Stimulated activated CD8-positive, alpha-beta memory T cell treated with anti-CD3 and anti-CD28 coated beads, Interleukin-4, amount 100 ng/mL, for 48 hours (primary cell): ENCODE results near the gene PCBD2.
"Not testable (repeated sequence)": the region's sequence is repeated elsewhere in the genome, so short reads cannot be mapped to it uniquely, and the experiment has no call there.

Source experiments
- DNase-seq: peaks from one replicate; pipeline ENCODE4 v3.0.0-alpha.2; 2020

PCBD2 gene

DNA sequence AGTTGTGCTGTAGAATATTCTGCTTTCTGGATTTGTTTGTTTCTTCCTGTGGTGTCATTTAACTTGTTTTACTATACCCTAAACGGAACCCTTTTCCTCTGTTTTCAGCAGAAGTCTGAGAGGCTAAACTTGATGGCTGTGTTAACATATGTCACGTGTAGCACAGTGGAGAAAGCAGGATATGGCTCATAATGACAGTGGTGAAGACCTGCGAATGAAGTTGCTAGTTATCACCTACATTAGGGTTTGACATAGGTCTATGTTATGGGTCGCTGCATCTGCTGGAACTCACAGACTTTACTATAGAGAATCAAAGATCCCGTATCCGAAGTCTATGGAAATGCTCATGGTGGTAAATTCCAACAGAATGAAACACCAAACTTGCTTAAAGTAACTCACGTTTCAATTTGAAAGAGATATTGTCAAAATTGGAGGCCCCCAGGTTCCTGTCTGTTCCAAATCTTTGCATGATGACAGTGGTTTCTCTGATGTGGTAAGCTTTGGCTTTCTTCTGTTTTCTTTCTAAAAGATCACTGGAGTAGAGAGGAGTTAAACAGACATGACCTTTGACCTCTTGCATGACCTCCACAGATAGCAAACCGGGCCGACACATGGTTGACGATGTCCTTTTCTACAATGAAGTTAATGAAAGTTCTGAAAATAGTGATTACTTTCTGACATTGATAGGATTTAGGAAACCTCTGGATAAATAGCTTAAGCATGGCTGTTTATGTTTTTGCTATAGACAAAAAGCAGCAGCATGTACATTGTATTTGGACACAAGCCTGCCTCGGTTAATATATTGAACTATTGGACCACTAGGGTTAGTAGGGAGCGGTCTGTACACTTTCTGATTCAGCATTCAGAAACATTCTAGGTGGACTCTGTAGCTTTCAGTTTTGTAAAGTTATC, 59.7 kb downstream of the PCBD2 start:
- no peak for DNase-seq

DNA sequence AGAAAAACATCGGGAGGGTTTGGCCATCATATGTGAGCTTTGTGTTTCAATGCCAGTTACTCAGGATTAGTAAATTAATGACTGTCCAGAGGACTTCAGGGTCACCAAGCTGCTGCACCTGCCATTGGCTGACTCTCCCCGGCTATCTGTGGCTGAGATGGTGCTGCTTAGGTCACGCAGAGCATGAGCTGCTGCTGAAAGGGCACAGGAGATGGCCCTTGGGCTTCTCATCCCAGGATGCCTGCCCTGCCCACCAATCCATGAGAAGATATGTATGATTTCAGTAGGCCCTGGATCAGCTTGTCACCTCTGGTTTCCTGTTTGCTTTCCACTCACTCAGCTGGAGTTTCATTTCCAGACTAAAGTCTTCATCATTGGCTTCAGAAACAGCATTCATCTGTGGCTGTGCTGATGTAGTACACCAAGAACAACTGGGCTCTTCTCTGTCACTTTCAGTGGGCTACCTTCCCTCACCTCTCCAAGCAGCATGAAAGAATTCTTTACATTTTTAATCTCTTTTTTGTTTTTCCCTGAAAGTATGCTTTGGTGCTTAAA, 60.4 kb downstream of the PCBD2 start:
- DNase-seq: peak; percentile 36

DNA sequence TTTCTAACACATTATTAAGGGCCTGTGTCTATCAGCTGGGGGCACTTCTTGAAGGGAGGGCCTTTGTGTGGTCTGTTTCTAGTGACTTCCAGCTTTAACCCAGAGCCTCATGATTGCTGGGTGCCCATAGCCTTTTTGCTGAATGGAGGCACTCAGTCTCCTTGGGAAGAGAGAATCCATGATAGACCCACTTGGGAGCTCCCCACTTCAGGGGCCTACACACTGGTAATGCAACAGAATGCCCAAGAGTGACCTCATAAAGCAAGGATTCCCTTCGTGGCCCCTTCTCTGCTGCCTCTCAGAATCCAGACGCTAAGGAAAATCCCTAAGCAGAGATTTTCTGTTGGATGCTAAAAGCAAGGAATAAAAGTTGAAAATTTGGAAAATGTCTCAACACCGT, 62.7 kb downstream of the PCBD2 start, which contains the start of gene CATSPER3:
TSS of gene CATSPER3 (plus strand) at position 301 of the 400 bp plus-strand sequence. CDS start at position 386, 85 bp downstream.
- no peak for DNase-seq

DNA sequence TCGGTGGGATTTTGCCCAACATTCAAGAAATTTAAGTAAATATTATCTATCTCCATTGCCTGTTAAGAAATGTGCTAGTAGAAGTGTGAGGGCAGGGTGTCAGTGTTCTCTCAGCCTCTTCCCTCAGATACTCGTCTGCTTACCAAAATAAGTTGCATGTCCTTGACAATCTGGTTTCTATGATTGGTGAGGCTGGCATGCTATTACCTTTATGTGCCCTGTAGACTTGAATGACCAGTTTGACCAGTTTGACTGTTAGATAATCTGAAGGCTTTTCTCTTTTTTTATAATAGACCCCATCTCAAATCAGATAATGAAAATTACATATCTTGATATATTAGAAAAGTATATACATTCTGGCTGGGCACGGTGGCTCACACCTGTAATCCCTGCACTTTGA, 63.1 kb downstream of the PCBD2 start:
- no peak for DNase-seq

DNA sequence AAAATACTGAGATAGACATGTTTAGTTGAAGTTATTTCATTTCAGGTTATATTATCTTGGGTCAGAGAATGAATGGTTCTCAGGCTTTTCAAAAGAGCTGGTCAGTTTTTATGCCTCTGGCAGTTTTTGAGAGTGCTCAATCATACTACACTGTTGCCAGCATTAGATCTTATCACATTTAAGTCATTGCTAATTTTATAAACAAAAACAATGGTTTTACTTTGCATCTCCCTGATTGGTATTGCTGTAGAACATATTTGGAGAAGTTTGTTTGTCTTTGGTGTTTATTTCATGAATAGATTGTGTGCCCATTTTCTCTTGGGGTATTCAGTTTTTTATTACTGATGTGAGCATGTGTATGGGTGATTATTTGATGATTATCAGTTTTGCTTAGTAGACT, 64.2 kb downstream of the PCBD2 start:
- no peak for DNase-seq

DNA sequence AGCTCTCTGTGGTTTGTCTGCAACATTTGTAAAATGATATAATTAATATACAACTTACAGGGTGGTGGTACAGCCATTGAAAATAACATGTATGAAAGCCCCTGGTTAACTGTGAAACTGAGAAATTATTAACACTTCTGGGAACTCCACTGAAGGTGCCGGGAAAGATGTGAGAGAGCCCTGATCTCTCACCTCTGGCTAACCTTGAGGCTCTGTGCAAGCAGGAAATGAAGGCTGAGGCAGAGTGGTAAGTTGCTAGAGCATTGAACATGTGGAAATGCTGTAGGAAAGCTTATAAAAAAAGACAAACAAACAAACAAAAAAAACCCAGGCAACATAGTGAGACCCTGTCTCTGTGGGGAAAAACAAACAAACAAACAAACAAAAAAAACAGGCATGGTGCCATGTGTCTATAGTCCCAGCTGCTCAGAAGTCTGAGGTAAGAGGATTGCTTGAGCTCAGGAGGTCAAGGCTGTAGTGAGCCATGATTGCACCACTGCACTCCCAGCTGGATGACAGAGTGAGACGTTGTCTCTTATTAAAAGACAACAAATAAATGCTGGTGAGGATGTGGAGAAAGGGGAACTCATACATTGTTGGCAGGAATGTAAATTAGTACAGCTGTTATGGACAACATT, 70.3 kb downstream of the PCBD2 start:
- no peak for DNase-seq

DNA sequence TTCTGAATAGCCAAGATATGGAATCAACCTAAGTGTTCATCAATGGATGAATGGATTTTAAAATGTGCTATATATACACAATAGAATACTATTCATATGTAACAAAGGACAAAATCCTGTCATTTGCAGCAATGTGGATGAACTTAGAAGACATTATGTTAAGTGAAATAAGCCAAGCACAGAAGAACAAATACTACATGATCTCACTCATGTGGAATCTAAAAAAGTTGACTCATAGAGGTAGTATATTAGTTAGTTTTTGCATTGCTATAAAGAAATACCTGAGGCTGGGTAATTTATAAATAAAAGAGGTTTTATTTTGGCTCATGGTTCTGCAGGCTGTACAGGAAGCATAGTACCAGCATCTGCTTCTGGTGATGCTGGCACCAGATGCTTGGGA, 70.9 kb downstream of the PCBD2 start:
- no peak for DNase-seq

DNA sequence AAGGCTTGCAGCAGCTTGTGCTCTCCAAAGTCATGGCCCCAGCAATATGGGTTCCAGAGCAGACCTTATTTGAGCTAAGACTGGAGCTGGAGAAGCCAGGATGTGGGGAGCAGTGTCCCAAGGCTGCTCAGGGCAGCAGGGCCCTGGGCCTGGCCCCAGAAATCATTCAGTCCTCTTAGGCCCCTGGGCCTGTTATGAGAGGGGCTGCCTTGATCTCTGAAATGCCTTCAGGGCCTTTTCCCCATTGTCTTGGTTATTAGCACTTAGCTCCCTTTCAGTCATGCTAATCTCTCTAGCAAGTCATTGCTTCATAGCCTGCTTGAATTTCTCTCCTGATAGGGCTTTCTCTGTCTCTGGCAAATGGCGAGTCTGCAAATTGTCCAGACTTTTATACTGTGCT, 71.9 kb downstream of the PCBD2 start:
- DNase-seq: no peak

DNA sequence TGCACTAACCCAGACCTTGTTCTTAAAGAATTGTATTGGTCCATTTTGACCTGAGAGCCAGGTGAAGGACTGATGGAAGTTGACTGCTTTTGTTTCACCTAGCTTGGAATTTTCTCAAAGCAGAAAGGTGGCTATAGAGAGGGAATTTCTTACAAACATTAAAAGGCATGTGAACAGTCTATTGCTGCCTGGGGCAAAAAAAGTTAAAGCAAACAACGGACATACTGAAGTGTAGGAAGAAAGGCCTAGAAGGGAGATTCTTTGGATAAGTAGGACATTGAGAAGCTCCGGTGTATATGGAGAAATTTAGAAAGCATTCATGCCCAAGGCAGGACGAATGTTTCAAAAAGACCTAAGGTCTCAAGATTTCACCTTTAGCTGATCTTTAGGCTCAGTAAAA, 74.5 kb downstream of the PCBD2 start:
- DNase-seq: no peak

DNA sequence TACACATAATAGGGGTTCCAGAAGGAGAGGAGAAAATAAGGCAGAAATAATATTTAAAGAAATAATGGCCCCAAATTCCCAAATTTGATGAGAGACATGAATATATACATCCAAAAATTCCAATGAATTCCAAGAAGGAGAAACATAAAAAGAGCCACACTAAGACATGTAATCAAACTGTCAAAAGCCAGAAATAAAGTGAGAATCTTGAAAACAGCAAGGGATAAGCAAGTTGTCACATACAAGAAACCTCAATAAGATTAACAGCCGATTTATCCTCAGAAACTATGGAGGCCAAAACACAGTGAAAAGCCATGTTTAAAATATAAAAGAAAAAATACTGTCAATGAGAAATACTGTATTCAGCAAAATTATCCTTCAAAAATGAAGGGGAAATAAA, 77.3 kb downstream of the PCBD2 start:
- no peak for DNase-seq

DNA sequence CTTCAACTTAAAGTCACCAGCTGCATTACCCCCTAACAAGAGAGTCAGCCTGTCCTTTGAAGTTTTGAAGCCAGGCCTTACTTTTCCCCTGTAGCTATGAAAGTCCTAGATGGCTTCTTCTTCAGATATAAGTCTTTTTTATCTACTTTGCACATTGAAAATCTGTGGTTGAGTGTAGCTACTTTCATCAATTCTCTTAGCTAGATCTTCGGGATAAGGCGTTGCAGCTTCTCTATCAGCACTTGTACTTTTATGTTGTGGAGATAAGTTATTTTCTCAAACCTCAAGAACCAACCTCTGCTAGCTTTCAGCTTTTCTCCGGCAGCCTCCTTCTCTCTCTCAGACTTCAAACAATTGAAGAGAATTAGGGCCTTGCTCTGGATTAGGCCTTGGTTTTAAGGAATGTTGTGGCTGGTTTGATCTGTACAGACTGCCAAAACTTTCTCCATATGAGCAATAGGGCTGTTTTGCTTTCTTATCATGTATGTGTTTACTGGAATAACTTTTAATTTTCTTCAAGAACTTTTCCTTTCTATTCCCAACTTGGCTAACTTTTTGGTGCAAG, 84.4 kb downstream of the PCBD2 start:
- DNase-seq: no peak

DNA sequence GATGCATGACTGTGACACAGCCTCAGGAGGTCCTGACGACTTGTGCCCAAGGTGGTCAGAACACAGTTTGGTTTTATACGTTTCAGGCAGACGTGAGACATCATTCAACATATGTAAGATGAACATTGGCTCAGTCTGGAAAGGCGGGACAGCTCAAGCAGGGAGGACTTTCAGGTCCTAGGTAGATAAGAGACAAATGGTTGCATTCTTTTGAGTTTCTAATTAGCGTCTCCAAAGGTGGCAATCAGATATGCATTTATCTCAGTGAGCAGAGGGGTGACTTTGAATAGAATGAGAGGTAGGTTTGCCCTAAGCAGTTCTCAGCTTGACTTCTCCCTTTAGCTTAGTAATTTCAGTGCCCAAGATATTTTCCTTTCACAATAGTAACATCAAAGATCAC, 85.3 kb downstream of the PCBD2 start:
- DNase-seq: not testable (repeated sequence)

DNA sequence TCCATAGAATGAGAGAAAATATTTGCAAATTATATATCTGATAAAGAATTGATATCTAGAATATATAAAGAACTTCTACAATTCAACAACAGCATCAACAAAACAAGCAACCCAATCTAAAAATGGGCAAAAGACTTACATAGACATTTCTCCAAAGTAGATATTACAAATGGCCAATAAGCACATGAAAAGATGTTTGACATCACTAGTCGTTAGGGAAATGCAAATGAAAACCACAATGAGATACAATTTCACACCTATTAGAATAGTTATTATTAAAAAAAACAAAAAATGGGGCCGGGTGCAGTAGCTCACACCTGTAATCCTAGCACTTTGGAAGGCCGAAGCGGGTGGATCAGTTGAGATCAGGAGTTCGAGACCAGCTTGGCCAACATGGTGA, 87.2 kb downstream of the PCBD2 start:
- no peak for DNase-seq

DNA sequence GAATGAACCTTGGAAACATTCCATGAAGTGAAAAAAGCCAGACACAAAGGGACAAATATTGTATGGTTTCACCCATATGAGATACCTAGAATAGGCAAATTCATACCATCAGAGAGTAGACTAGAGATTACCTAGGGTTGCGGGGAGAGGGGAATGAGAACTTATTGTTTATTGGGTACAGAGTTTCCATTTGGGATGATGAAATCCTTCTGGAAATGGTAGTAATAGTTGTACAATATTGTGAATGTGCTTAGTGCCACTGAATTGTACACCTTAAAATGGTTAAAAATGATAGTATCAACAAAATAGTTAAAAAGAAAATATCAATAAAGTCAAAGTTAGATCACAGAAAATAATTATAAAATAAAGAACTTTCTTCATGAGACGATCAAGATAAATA, 88.2 kb downstream of the PCBD2 start:
- DNase-seq: no peak

DNA sequence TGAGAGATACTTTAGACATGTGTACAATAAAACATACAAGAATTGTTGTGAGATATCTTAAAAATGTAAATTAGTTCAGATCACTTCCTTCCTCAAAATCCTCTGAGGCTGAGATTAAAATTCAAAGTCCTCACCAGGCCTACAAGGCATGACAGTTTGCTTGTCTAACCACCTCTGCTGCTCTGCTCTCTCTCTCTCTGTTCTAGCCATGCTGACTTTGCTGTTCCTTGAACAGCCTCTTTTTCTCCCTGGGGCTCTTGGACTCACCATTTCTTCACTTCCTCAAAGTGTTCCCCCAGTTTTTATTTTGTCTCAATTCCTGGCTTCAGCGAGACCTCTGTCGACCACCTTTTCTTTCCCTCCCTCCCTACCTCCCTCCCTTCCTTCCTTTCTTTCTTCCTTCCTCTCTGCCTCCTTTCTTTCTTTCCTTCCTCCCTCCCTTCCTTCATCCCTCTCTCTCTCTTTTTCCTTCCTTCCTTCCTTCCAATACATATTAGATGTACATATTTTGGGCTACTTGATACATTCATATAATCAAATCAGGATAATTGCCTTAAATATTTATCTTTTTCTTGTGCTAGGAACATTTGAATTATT, 89.7 kb downstream of the PCBD2 start:
- no peak for DNase-seq

DNA sequence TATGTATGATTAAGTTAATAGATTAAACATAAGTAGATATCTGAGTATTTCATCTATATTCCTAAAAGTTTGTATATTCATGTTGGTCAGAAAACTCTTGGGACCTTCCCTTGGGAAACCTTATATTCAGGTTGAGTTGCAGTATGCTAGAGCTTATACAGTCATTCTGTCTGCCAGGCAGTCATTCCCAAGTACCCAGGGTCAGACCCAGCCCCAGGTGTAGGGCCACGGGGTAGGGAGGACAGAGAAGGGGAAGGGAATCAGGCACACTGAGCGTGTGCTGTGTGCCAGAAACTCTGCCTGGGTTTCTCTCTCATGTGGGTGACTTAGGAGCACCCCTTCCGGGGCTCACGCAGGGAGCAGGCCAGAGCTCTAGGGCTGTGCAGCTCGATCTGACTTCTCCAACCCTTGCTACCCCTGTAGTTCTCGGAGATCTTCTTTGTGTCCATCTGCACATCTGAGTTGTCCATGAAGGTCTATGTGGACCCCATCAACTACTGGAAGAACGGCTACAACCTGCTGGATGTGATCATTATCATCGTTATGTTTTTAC, 91.0 kb downstream of the PCBD2 start:
- no peak for DNase-seq

DNA sequence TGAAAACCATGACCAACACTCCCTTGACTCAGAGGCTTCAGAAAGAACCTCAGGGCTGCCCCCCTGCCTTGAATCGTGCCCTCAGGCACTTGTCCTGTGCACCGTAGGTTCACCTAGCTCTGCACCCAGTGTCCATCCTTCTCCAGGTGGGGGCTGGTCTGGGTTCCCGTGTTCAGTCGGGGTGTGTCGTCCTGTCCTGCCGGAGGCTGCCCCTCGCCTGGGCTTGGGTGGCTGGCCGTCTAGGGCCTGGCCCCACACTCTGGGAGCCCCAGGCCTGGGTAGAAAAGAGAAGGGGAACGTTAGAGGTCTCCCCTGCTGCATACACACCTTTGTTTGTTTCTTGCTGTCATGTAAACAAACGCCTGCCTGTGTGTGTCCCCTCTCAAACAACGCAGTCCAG, 92.1 kb downstream of the PCBD2 start:
- DNase-seq: no peak

DNA sequence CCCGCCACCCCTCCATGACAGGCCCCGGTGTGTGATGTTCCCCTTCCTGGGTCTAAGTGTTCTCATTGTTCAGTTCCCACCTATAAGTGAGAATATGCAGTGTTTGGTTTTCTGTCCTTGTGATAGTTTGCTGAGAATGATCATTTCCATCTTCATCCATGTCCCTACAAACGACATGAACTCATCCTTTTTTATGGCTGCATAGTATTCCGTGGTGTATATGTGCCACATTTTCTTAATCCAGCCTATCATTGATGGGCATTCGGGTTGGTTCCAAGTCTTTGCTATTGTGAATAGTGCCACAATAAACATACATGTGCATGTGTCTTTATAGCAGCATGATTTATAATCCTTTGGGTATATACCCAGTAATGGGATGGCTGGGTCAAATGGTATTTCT, 93.1 kb downstream of the PCBD2 start:
- not testable (repeated sequence) for DNase-seq

DNA sequence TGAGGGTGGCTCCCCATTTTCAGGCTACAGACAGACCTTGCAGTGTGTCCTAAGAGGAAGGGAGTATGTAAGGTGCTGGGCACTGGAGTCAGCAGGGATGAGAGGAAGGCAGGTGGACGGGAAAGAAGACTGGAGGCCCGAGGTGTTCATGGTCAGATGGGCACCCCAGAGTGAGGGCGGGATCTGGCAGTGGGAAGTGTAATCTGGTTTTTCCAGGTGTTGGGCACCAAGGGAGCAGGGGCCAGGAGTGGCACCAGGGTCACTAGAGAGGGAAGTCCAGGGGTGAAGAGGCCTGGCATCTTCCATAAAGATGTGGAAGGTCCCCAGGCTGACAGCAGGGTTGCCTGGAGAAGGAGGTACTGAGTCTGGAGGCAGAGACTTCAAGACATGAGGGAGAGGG, 99.4 kb downstream of the PCBD2 start:
- DNase-seq: no peak

DNA sequence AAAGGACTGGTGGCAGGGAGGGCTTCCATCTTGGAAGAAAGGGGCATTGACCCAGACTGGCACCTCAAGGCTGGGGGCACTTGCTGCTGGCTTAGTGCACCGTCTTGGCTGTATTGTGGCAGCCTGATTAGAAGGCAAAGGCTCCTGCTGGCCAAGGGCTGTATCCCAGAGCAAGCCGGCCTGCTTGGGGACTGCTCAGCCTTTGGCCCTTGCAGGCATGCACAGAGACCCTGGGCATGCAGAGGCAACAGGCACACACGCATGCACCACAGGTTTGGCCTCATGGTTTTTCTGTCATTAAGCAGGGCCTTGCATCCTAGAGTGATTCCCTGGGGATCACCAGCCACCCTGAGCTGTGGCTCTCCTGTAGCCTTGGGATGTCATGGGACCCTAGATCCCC, 100.1 kb downstream of the PCBD2 start:
- no peak for DNase-seq

DNA sequence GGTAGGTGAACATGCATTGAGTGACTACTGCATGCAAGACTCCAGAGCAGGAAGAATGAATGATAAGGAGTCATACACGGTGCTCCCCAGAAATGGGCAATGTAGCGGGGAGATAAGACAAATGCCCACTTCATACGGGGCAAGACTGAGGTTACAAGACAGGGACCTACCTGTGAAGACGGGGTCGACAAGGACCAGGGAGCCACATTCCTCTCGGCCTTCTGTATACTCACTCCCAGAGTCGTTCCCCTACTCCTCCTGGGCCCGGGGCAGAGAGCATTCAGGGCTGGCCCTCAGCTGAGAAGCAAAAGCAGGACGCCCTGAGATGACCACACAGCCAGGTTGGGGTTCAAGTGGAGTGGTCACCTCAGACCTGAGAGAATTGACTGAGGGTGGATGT, 102.4 kb downstream of the PCBD2 start:
- no peak for DNase-seq

DNA sequence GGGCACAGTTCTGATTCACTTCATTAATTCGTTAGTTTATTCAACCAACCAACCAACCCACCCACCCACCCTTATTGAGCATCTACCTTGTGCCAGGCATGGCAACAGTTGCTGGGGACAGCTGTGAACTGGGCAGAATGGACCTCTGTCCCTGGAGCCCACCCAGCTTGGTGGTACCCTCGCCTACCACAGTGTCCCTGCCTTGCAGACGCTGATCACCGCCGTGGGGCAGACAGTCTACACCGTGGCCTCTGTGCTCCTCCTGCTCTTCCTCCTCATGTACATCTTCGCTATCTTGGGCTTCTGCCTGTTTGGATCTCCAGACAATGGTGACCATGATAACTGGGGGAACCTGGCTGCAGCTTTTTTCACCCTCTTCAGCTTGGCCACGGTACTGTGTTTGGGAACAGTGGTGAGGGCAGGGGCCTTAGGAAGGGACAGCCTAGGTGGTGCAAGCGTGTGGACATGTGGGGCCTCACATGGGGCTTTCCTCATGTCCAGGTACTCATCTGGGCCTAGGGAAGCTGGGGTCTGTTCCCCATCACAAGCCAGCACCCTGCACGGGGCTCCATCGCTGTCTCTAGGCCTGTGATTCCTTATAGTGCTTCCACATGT, 102.9 kb downstream of the PCBD2 start:
- no peak for DNase-seq

DNA sequence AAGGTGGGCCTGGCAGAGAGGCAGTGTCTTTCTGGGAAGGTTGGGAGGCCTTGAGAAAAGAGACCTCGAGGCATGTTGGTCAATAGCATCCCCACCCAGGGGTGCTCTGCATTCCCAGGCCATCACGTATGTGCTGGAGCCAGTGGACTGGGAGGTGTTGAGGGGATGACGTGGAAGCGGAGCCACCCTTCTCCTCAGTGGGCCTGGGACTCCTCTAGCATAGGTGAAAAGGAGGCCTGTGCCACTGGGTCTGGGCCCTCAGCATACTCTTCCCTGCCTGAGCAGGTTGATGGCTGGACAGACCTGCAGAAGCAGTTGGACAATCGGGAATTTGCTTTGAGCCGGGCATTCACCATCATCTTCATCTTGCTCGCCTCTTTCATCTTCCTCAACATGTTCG, 103.6 kb downstream of the PCBD2 start:
- DNase-seq: no peak
